Measurements from ENCODE around the gene ZNF526.

ZNF526 gene

GRCh38 chr19:42253245-42254088 is 33.4 kb downstream of the ZNF526 start (continued):
- TF ChIP-seq, protein P1, sequence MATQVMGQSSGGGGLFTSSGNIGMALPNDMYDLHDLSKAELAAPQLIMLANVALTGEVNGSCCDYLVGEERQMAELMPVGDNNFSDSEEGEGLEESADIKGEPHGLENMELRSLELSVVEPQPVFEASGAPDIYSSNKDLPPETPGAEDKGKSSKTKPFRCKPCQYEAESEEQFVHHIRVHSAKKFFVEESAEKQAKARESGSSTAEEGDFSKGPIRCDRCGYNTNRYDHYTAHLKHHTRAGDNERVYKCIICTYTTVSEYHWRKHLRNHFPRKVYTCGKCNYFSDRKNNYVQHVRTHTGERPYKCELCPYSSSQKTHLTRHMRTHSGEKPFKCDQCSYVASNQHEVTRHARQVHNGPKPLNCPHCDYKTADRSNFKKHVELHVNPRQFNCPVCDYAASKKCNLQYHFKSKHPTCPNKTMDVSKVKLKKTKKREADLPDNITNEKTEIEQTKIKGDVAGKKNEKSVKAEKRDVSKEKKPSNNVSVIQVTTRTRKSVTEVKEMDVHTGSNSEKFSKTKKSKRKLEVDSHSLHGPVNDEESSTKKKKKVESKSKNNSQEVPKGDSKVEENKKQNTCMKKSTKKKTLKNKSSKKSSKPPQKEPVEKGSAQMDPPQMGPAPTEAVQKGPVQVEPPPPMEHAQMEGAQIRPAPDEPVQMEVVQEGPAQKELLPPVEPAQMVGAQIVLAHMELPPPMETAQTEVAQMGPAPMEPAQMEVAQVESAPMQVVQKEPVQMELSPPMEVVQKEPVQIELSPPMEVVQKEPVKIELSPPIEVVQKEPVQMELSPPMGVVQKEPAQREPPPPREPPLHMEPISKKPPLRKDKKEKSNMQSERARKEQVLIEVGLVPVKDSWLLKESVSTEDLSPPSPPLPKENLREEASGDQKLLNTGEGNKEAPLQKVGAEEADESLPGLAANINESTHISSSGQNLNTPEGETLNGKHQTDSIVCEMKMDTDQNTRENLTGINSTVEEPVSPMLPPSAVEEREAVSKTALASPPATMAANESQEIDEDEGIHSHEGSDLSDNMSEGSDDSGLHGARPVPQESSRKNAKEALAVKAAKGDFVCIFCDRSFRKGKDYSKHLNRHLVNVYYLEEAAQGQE (tag by site-specific recombination; IDR thresholded peaks at IDR 0.05), result no peak

GRCh38 chr19:42254089-42254849 is 34.2 kb downstream of the ZNF526 start:
- POLR2A ChIA-PET, result interaction anchor here (1.0 to 13.9 kb wide), 4 partner anchors 8 to 25 kb away, joined by 6 to 242 read pairs (median 23); partner anchors contain the start of gene GSK3A
- TF ChIP-seq ZNF292 (tag by site-specific recombination; IDR thresholded peaks at IDR 0.05; ENCODE audit: borderline replicate concordance, low read depth) (no peak), ZNF610 (tag by site-specific recombination; IDR thresholded peaks at IDR 0.05; ENCODE audit: borderline replicate concordance) (0 out of 2 replicates have a peak, but pooled peaks have one; percentile 13), GLIS1 (tag by site-specific recombination; IDR thresholded peaks at IDR 0.05) (peak; percentile 56), ZNF555 (tag by site-specific recombination; conservative IDR thresholded peaks at IDR 0.05) (no peak), ZNF544 (tag by site-specific recombination; IDR thresholded peaks at IDR 0.05) (no peak), ZNF560 (tag by site-specific recombination; IDR thresholded peaks at IDR 0.05; ENCODE audit: borderline replicate concordance) (no peak), GFI1B (tag by site-specific recombination; IDR thresholded peaks at IDR 0.05) (no peak), SP2 (tag by site-specific recombination; IDR thresholded peaks at IDR 0.05) (peak; percentile 52), ZNF76 (tag by site-specific recombination; IDR thresholded peaks at IDR 0.05; ENCODE audit: borderline replicate concordance, low read depth) (peak; percentile 46; the same call in 1 of the 2 replicates), ZBTB17 (tag by site-specific recombination; IDR thresholded peaks at IDR 0.05) (peak; percentile 47), ZNF354C (tag by site-specific recombination; IDR thresholded peaks at IDR 0.05; ENCODE audit: borderline replicate concordance, low read depth) (no peak), ZNF169 (tag by site-specific recombination; IDR thresholded peaks at IDR 0.05) (no peak), PATZ1 (tag by site-specific recombination; IDR thresholded peaks at IDR 0.05) (peak; percentile 97), ZNF341 (tag by site-specific recombination; IDR thresholded peaks at IDR 0.05; ENCODE audit: low read depth) (peak; percentile 45), BCL11A (tag by site-specific recombination; IDR thresholded peaks at IDR 0.05; ENCODE audit: low read depth) (peak; percentile 45; the same call in 1 of the 2 replicates)
- TF ChIP-seq, protein P2, sequence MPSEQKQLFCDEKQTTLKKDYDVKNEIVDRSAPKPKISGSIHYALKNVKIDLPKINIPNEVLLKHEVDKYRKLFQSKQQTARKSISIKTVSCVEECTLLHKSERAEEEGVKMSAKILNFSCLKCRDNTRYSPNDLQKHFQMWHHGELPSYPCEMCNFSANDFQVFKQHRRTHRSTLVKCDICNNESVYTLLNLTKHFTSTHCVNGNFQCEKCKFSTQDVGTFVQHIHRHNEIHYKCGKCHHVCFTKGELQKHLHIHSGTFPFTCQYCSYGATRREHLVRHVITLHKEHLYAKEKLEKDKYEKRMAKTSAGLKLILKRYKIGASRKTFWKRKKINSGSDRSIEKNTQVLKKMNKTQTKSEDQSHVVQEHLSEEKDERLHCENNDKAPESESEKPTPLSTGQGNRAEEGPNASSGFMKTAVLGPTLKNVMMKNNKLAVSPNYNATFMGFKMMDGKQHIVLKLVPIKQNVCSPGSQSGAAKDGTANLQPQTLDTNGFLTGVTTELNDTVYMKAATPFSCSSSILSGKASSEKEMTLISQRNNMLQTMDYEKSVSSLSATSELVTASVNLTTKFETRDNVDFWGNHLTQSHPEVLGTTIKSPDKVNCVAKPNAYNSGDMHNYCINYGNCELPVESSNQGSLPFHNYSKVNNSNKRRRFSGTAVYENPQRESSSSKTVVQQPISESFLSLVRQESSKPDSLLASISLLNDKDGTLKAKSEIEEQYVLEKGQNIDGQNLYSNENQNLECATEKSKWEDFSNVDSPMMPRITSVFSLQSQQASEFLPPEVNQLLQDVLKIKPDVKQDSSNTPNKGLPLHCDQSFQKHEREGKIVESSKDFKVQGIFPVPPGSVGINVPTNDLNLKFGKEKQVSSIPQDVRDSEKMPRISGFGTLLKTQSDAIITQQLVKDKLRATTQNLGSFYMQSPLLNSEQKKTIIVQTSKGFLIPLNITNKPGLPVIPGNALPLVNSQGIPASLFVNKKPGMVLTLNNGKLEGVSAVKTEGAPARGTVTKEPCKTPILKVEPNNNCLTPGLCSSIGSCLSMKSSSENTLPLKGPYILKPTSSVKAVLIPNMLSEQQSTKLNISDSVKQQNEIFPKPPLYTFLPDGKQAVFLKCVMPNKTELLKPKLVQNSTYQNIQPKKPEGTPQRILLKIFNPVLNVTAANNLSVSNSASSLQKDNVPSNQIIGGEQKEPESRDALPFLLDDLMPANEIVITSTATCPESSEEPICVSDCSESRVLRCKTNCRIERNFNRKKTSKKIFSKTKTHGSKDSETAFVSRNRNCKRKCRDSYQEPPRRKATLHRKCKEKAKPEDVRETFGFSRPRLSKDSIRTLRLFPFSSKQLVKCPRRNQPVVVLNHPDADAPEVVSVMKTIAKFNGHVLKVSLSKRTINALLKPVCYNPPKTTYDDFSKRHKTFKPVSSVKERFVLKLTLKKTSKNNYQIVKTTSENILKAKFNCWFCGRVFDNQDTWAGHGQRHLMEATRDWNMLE (tag by site-specific recombination; conservative IDR thresholded peaks at IDR 0.05; ENCODE audit: low read depth), result no peak
- TF ChIP-seq, protein P3, sequence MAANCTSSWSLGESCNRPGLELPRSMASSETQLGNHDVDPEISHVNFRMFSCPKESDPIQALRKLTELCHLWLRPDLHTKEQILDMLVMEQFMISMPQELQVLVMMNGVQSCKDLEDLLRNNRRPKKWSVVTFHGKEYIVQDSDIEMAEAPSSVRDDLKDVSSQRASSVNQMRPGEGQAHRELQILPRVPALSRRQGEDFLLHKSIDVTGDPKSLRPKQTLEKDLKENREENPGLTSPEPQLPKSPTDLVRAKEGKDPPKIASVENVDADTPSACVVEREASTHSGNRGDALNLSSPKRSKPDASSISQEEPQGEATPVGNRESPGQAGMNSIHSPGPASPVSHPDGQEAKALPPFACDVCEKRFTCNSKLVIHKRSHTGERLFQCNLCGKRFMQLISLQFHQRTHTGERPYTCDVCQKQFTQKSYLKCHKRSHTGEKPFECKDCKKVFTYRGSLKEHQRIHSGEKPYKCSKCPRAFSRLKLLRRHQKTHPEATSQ (tag by site-specific recombination; IDR thresholded peaks at IDR 0.05), result no peak
- TF ChIP-seq, protein P4, sequence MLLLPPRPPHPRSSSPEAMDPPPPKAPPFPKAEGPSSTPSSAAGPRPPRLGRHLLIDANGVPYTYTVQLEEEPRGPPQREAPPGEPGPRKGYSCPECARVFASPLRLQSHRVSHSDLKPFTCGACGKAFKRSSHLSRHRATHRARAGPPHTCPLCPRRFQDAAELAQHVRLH (tag by site-specific recombination; IDR thresholded peaks at IDR 0.05), result 0 out of 2 replicates have a peak, but pooled peaks have one; percentile 59

More at GRCh38 chr19:42254089-42254849, 34.2 kb downstream of the ZNF526 start:
- CTCF ChIA-PET, result no interaction called here
- peaks cover 7 to 15% of the 10 kb centered on the region in 2 experiments; a peak in 2 of 3 replicates for H3K36me3 ChIP-seq (ENCODE audit: control insufficient read depth in 2 of 2, insufficient read depth in 1 of 2, low read length in 2 of 2)
- H3K4me3 ChIP-seq (ENCODE audit: low read depth, low read length), result peak overlapping the region; percentile 83
- H3K4me1 ChIP-seq (ENCODE audit: control insufficient read depth, insufficient read depth, low read length), result peaks cover 34% of the 10 kb centered on the region
- H3K27ac ChIP-seq (ENCODE audit: extremely low read depth, low read depth, low read length), result peak overlapping the region; percentile 99
- no peaks in the 10 kb centered on the region for H3K9me3 ChIP-seq (ENCODE audit: control insufficient read depth, insufficient read depth, low read depth, low read length)

All from HEK293 (cell line).